ENCODE data around the gene IL6R. TPM values are rescaled to one million over a fixed set of nuclear protein-coding genes. Genes with fewer than 3 reads are reported as not detected.

The IL6R gene
- total RNA-seq, 1 experiment from 2014 or later = 32.6 TPM

DNA sequence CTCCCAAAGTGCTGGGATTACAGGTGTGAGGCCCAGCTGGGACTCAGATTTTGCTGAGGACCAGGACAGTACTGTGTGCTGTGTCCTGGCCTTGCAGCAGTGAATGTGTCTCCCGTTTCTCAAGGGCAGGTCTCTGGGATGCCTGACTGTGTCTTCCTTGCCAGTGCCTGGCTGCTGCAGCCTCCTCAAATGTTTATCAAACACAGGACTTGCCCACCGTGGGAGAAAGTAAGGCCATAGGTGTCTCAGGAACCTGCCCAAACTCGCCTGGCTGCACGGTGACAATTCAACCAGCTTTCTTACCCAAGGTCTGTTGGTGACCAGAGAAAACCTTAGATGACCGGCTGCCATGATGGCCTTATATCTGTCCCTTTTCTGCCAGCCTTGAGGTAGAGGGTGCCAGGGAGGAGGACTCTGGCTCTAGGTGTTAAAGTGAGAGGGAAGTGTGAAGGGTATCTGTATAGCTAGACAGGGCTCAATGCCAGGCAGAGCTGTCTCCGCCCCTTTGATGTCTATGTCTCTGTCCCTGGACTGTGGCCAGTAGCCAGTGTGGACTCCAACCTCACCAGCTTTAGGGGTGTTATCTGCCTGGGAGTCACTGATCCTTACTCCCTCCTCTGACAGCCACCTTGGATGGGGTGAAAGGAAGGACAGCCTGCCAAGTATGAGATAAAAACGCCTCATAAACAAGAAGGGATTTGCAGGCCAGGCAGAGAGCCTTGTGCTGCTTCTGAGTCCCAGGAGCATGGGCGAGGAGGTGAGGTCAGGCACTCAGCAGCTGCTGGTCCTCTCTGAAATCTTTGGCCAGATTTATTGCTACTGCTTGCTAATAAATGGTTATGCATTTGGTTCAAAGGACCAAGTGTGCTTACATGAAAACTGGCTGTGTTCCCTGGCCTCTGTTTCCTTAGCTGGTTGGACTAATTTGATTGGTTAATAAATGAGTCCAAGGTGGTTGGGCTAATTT lies 22.3 kb downstream of the IL6R start:
- Histone ChIP-seq H3K4me1 (replicated peaks) (peaks cover 65% of the 10 kb centered on the region), H3K27ac (no peak overlapping the region), H3K36me3 (peaks cover 20% of the 10 kb centered on the region), H3K9me3 (replicated peaks) (no peaks in the 10 kb centered on the region), H3K27me3 (replicated peaks) (no peaks in the 10 kb centered on the region), H3K4me3 (no peak overlapping the region)
- no peak for DNase-seq (ENCODE audit: low read depth in 1 of 2, low spot score in 2 of 2)

DNA sequence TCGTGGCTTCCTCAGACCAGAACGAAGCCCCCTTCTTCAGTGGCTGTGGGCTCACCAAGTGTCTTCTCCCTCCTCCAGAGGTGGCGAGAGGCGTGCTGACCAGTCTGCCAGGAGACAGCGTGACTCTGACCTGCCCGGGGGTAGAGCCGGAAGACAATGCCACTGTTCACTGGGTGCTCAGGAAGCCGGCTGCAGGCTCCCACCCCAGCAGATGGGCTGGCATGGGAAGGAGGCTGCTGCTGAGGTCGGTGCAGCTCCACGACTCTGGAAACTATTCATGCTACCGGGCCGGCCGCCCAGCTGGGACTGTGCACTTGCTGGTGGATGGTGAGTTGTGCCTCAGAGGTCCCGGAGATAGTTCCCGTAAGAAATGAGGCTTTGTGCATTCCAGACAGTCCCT lies 24.0 kb downstream of the IL6R start:
- Histone ChIP-seq H3K27ac (no peak overlapping the region), H3K4me1 (replicated peaks) (peaks cover 58% of the 10 kb centered on the region), H3K36me3 (peaks cover 34% of the 10 kb centered on the region), H3K27me3 (replicated peaks) (no peaks in the 10 kb centered on the region), H3K9me3 (replicated peaks) (no peaks in the 10 kb centered on the region), H3K4me3 (no peak overlapping the region)
- DNase-seq (ENCODE audit: low read depth in 1 of 2, low spot score in 2 of 2) = no peak

DNA sequence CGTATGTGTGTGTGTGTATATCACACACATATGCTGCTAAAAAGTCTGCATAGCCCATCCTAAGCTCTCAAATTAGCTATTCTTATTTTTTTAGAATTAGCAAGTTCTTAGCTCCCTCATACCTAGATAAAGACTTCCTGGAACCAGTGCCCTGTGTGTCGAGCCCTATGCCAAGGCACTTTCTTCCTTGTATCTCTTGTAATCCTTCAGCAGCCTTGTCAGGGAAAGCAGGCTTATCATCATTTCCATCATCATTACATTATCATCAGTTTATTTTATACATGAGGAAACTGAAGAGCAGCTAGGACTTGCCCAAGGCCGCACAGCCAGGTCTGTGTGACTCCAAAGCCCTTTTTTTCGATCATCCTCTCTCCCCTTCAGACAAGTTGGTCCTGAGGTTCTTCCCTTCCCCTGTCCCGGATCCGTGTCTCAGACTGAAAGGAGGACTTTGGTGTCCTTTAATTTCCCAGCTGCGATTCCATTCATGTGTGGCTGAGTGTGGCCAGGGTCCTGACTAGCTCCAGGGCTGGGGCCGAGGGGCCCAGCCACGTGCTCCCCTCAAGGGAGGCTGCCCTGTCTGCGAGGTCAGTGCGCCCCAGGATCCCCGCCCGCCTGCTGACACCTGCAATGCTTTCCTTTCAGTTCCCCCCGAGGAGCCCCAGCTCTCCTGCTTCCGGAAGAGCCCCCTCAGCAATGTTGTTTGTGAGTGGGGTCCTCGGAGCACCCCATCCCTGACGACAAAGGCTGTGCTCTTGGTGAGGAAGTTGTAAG lies 24.9 kb downstream of the IL6R start:
- H3K4me1 ChIP-seq (replicated peaks) = peaks cover 49% of the 10 kb centered on the region
- no peak overlapping the region for H3K4me3 ChIP-seq
- DNase-seq (ENCODE audit: low read depth in 1 of 2, low spot score in 2 of 2) = no peak
- no peak overlapping the region for H3K27ac ChIP-seq
- H3K9me3 ChIP-seq (replicated peaks) = no peaks in the 10 kb centered on the region
- no peaks in the 10 kb centered on the region for H3K27me3 ChIP-seq (replicated peaks)
- peaks cover 43% of the 10 kb centered on the region for H3K36me3 ChIP-seq

DNA sequence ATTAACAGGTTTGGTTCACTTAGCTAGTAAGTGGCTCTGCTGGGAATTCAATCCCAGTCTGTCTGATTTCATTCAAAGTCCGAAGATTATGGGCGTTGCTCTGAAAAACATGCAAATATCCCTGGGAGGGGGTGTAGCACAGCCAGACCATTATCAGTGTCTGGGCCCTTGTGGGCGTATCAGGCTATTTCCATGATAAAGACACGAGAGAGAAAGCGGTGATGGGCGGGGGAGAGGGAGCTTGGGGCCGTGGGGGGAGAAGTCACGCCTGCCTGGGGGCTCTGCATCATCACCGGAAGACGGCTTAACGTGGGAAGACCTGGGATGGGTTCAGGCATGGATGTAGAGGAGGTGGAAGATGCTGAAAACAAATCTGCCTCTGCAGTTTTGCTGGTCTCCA lies 25.8 kb downstream of the IL6R start:
- Histone ChIP-seq H3K27ac (peak overlapping the region; percentile 74), H3K9me3 (replicated peaks) (no peaks in the 10 kb centered on the region), H3K4me1 (replicated peaks) (peaks cover 40% of the 10 kb centered on the region), H3K4me3 (no peak overlapping the region), H3K36me3 (peaks cover 50% of the 10 kb centered on the region), H3K27me3 (replicated peaks) (no peaks in the 10 kb centered on the region)
- DNase-seq (ENCODE audit: low read depth in 1 of 2, low spot score in 2 of 2) = no peak

DNA sequence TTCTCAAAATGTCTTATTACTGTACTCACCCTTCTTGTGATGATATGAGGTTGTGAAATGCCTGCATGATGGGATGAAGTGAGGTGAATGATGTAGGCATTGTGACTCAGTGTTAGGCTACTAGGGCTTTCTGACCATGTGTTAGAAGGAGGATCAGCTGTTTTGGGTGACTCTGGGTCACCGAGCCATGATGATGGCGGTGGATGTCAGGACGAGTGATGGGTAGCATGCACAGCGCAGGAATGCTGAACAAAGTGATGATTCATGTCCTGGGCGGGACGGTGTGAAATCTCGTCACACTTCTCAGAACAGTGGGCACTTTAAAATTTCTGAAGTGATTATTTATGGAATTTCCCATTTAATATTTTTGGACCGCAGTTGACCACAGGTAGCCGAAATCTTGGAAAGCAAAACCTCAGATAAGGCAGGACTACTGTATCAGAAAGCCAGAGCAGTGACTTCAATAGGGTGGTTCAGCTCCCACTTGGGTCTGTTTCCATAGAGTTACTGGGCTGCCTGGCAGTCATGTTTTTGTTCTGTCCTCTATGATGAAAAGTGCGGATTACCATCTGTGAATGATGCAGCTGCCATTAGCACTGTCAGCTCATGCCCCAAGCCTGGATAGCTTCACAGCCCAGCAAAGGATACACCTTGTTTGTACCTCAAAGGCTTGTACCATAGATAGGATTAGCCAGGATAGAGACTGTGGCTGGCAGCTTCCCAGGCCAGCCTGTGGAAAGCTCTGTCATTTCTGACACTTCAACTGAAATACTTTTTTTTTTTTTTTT lies 26.6 kb downstream of the IL6R start:
- Histone ChIP-seq H3K9me3 (replicated peaks) (no peaks in the 10 kb centered on the region), H3K27ac (peak overlapping the region; percentile 74), H3K27me3 (replicated peaks) (no peaks in the 10 kb centered on the region), H3K36me3 (peaks cover 57% of the 10 kb centered on the region), H3K4me3 (no peak overlapping the region), H3K4me1 (replicated peaks) (peaks cover 42% of the 10 kb centered on the region)
- peak; percentile 82 to 90 for DNase-seq (ENCODE audit: low read depth in 1 of 2, low spot score in 2 of 2)

DNA sequence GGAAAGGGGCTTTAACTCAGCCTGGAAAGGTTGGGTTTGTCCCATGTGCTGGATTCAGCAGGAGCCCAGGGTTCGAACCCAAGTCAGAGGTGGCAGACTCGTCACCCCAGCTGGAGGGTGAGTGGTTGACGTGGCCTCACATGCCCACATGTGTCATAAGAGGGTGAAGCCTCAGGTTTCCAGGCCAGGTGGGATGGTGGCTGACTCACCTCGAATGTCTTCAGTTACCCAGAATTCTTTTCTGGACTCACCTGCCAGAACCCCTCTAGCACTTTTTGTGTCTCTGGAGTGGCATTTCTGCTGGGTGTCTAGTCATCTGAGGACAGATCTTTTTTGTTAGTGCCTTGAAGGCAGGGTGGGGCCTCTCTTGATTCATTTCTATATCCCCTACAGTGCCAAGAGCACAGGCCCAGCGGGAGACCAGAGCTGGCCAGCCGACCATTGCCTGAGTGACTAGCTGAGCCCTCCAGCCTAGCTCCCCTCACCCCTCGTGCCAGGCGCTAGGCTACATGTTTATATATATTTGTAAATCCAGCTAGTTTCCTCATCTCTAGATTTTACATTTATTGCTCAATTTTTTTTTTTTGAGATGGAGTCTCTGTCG lies 28.1 kb downstream of the IL6R start:
- Histone ChIP-seq H3K27ac (no peak overlapping the region), H3K4me1 (replicated peaks) (peaks cover 47% of the 10 kb centered on the region), H3K9me3 (replicated peaks) (no peaks in the 10 kb centered on the region), H3K36me3 (peaks cover 60% of the 10 kb centered on the region), H3K4me3 (no peak overlapping the region), H3K27me3 (replicated peaks) (no peaks in the 10 kb centered on the region)
- no peak for DNase-seq (ENCODE audit: low read depth in 1 of 2, low spot score in 2 of 2)

DNA sequence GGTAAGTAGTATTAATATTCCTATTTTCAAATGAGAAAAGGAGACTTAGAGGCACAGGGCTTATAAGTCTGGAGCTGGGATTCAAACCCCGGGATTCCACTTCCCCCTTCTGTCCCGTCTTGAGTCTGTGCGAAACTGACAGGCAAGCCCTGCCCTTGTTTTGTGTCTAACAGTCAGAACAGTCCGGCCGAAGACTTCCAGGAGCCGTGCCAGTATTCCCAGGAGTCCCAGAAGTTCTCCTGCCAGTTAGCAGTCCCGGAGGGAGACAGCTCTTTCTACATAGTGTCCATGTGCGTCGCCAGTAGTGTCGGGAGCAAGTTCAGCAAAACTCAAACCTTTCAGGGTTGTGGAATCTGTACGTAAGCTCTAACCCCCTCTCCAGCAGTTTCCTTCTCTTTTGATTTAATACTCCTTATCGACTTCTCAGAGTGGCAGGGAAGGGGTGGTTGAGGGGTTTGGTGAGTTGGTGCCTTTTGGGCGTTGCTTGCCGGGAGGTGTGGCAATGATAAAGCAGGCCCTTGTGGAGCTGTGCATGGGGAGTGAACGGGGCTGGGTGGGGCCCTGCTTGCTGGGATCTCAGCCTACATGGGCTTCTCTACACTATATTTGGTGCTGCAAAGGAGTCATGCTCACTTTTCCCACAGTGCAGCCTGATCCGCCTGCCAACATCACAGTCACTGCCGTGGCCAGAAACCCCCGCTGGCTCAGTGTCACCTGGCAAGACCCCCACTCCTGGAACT lies 29.4 kb downstream of the IL6R start:
- Histone ChIP-seq H3K4me1 (replicated peaks) (peaks cover 52% of the 10 kb centered on the region), H3K27me3 (replicated peaks) (no peaks in the 10 kb centered on the region), H3K9me3 (replicated peaks) (no peaks in the 10 kb centered on the region), H3K4me3 (no peak overlapping the region), H3K27ac (no peak overlapping the region), H3K36me3 (peaks cover 56% of the 10 kb centered on the region)
- DNase-seq (ENCODE audit: low read depth in 1 of 2, low spot score in 2 of 2) = no peak

DNA sequence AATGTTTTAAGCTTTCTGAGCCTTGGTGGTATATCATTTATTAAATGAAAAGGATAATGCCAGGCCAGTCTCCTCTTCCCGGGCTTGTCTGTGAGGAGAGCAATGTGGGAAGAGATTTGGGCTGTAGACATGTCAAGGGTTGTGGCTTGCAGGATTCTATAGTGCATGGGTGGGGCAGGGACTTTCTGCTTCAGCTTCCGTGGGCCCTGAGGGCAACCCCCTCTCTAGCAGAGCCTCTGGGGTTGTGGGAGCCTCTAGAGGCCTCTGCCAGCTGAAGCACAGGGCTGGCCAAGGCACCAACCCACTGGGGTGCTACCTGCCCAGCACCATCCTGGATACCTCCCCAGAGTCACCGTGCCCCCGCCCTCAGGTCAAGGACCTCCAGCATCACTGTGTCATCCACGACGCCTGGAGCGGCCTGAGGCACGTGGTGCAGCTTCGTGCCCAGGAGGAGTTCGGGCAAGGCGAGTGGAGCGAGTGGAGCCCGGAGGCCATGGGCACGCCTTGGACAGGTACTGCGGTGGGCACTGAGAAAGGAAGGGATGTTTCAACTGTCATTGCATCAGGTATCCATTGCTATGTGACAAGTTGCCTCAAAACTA lies 30.6 kb downstream of the IL6R start:
- H3K27me3 ChIP-seq (replicated peaks) = no peaks in the 10 kb centered on the region
- no peak for DNase-seq (ENCODE audit: low read depth in 1 of 2, low spot score in 2 of 2)
- H3K9me3 ChIP-seq (replicated peaks) = no peaks in the 10 kb centered on the region
- H3K27ac ChIP-seq = no peak overlapping the region
- peaks cover 50% of the 10 kb centered on the region for H3K36me3 ChIP-seq
- H3K4me3 ChIP-seq = no peak overlapping the region
- H3K4me1 ChIP-seq (replicated peaks) = peaks cover 52% of the 10 kb centered on the region

DNA sequence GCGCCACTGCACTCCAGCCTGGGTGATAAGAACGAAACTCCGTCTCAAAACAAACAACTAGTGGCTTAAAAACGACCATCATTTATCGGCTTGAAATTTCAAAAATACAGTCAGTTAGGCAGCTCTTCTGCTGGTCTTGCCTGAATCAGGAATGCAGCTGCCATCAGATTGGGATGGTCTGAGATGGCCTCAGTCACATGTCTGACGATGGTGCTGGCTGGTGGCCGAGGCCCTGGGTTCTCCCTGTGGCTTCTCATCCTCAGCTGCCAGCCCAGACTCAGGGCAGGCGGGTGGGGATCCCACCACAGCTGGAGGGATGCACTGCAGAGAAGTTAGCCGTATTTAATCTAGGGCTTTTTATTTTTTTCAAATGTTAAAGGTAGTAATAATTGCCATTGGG lies 31.3 kb downstream of the IL6R start:
- H3K36me3 ChIP-seq = peaks cover 48% of the 10 kb centered on the region

DNA sequence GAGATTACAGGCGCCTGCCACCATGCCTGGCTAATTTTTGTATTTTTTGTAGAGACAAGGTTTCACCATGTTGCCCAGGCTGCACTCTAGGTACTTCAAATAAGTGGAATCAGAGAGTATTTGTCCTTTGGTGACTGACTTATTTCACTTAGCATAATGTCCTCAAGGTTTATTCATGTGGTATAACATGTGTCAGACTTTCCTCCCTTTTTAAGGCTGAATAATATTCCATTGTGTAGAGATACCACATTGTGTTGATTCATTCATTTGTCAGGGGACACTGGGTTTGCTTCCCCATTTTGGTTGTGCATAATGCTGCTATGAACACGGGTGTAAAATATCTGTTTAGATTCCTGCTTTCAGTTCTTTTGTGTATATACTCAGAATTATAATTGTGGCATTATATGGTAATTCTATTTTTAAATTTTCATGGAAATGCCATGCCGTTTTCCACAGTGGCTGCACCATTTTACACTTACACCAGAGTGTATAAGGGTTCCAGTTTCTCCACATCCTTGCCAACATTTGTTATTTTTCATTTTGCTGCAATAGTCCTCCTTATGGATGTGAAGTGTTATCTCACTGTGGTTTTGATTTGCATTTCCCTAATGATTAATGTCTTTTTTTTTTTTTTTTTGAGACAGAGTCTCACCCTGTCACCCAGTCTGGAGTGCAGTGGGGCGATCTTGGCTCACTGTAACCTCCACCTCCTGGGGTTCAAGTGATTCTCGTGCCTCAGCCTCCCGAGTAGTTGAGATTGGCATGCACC lies 35.1 kb downstream of the IL6R start:
- no peaks in the 10 kb centered on the region for H3K9me3 ChIP-seq (replicated peaks)
- no peak overlapping the region for H3K27ac ChIP-seq
- no peak for DNase-seq (ENCODE audit: low read depth in 1 of 2, low spot score in 2 of 2)
- peaks cover 72% of the 10 kb centered on the region for H3K4me1 ChIP-seq (replicated peaks)
- no peak overlapping the region for H3K4me3 ChIP-seq
- H3K27me3 ChIP-seq (replicated peaks) = no peaks in the 10 kb centered on the region
- H3K36me3 ChIP-seq = peaks cover 31% of the 10 kb centered on the region

More for the DNA sequence above, 31.3 kb downstream of the IL6R start:
- Histone ChIP-seq H3K9me3 (replicated peaks) (no peaks in the 10 kb centered on the region), H3K4me3 (no peak overlapping the region), H3K4me1 (replicated peaks) (peaks cover 52% of the 10 kb centered on the region), H3K27me3 (replicated peaks) (no peaks in the 10 kb centered on the region), H3K27ac (no peak overlapping the region)
- no peak for DNase-seq (ENCODE audit: low read depth in 1 of 2, low spot score in 2 of 2)

DNA sequence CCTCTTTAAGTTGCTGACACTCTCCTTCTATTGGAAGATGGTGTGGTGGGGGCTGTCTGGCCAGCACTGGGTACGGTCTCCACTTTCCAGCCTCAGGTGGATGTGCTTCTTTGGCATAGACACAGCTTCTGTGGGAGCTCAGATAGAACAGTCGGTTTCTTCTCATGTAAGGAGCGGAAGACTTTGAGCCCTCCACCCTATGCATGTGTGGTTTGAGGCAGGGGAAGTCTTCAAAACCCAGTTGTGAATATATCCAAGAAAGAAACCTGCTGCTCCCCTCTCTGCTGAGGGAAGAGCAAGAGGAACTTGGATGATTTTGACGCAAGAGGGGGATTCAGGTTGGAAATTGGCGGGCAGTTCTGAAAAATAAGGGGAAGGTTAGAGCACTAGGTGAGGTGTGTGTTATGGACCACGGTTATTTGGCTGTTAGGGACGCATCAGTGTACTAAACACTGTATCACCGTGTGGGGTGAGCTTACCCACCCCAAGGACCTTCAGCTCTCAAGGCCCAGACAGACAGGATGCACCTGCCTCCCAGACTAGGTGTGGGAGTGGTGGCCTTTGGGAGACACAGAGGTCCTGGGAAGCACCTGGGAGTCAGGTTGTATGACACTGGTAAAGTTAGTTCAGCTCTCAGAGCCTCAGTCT lies 36.2 kb downstream of the IL6R start:
- peak overlapping the region; percentile 76 for H3K27ac ChIP-seq
- no peaks in the 10 kb centered on the region for H3K9me3 ChIP-seq (replicated peaks)

More for the DNA sequence above, 36.2 kb downstream of the IL6R start:
- DNase-seq (ENCODE audit: low read depth in 1 of 2, low spot score in 2 of 2) = no peak
- Histone ChIP-seq H3K4me3 (no peak overlapping the region), H3K27me3 (replicated peaks) (no peaks in the 10 kb centered on the region), H3K36me3 (peaks cover 21% of the 10 kb centered on the region), H3K4me1 (replicated peaks) (peaks cover 82% of the 10 kb centered on the region)

Measured in SJSA1 (cell line).